HEK293T (cell line): ENCODE data around the gene PLEKHA5.

Source experiments
- BHLHE40 ChIP-seq: fragments of 450-650 bp; IDR thresholded peaks from 2 replicates; pipeline ENCODE4 v1.6.1; 2016; ENCODE audit warnings: mild to moderate bottlenecking, moderate library complexity, borderline replicate concordance
- ELF4 ChIP-seq: fragments of 450-650 bp; IDR thresholded peaks from 2 replicates; pipeline ENCODE4 v1.6.1; 2017; ENCODE audit warnings: antibody characterized with exemption
- FOXA1 ChIP-seq: fragments of 450-650 bp; IDR thresholded peaks from 2 replicates; pipeline ENCODE4 v1.6.1; 2016; ENCODE audit warnings: mild to moderate bottlenecking
- L3MBTL2 ChIP-seq: fragments of 450-650 bp; conservative IDR thresholded peaks from 2 replicates; pipeline ENCODE4 v1.6.1; 2016; ENCODE audit warnings: mild to moderate bottlenecking
- LEF1 ChIP-seq: fragments of 450-650 bp; IDR thresholded peaks from 2 replicates; pipeline ENCODE4 v1.6.1; 2017; ENCODE audit warnings: mild to moderate bottlenecking, borderline replicate concordance
- NFRKB ChIP-seq: fragments of 450-650 bp; IDR thresholded peaks from 2 replicates; pipeline ENCODE4 v1.6.1; 2016; ENCODE audit warnings: mild to moderate bottlenecking, moderate library complexity
- SUZ12 ChIP-seq: fragments of 450-650 bp; IDR thresholded peaks from 2 replicates; pipeline ENCODE4 v1.6.1; 2016; ENCODE audit warnings: mild to moderate bottlenecking

GRCh38 chr12:19105463-19105862, 24.1 kb upstream of the PLEKHA5 start:
- TF ChIP-seq ELF4 (no peak), FOXA1 (no peak), SUZ12 (no peak), LEF1 (no peak), BHLHE40 (no peak), L3MBTL2 (no peak), NFRKB (no peak)
